GM12874 (cell line): ENCODE data around the gene DEXI.

Source experiments
- CTCF ChIP-seq: IDR thresholded peaks from 2 replicates; pipeline ENCODE4 v1.5.1; 2011; ENCODE audit warnings: low read depth, mild to moderate bottlenecking, control low read depth, low read length, moderate library complexity; ENCODE audit not compliant: insufficient read depth

DEXI gene

GRCh38 chr16:10976634-10977033, 34.4 kb upstream of the DEXI start:
- no peak for TF ChIP-seq CTCF

GRCh38 chr16:10972819-10973464, 30.7 kb upstream of the DEXI start:
- no peak for TF ChIP-seq CTCF

DNA sequence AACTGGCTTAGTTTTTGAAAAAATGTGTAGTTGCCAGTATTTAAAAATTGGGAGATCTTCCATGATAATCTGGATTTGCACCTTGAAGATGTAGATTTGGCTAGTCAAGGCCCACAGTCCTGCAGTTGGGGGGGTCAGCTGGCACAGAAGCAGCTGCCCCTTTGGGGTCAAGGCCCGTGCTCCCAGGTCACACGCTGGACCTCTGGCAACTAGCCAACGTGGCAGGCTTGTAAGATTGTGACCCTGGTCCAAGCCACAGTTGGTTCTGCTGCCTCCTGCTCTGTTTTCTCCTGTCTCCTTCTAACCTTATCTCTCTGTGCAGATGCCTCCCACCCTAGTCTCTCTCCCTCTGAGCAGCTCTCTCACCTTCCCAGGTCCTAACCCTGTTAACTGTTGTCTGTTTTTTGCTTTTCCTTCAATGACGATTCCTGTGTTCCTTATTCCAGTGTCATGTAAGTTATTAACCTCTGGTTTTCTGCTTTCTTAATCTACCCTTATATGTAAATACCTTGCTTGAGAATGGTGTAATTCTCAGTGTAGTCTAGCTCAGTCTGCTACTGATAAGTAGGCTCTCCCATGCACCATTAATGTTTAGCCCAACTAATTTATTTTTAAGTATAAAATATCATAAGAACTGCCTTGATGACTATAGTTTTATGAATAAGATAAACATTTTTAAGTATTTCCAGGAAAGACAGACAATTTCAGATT, 30.0 kb upstream of the DEXI start:
- no peak for TF ChIP-seq CTCF

GRCh38 chr16:10971560-10971961, 29.3 kb upstream of the DEXI start:
- TF ChIP-seq CTCF, result peak; percentile 64

- TF ChIP-seq CTCF, result no peak
These were observed 27.8 kb upstream of the DEXI start for GRCh38 chr16:10970065-10970464.

DNA sequence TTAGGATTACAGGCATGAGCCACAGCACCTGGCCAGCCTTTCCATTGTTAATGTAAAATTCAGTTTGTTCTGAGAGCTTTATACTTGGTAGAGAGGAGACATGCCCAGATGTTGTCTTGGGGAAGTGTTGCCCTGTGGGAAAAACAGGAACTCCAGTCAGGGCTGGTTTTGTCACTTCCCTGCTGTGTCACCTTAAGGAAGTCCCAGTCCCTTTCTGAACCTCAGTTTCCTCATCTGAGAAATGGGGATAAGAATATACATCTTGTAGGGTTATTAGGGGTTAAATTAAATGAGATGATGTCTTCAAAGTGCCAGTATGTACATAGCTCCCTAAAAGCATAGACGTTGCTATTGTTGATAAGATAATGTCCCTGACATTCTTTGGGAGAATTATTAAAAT, 27.3 kb upstream of the DEXI start:
- no peak for TF ChIP-seq CTCF

- no peak for TF ChIP-seq CTCF
These were observed 26.2 kb upstream of the DEXI start for GRCh38 chr16:10968498-10968897.
